GM21825 (cell line): Measurements from ENCODE around the gene SARS1.
"Not testable (repeated sequence)": the region's sequence is repeated elsewhere in the genome, so short reads cannot be mapped to it uniquely, and the experiment has no call there.

Experiments
- ATAC-seq: cut with Tn5 transposase; IDR thresholded peaks from one replicate; pipeline ENCODE4 v1.9.1; 2021; ENCODE audit warnings: mild to moderate bottlenecking, moderate library complexity; ENCODE audit not compliant: unreplicated experiment

The SARS1 gene

DNA sequence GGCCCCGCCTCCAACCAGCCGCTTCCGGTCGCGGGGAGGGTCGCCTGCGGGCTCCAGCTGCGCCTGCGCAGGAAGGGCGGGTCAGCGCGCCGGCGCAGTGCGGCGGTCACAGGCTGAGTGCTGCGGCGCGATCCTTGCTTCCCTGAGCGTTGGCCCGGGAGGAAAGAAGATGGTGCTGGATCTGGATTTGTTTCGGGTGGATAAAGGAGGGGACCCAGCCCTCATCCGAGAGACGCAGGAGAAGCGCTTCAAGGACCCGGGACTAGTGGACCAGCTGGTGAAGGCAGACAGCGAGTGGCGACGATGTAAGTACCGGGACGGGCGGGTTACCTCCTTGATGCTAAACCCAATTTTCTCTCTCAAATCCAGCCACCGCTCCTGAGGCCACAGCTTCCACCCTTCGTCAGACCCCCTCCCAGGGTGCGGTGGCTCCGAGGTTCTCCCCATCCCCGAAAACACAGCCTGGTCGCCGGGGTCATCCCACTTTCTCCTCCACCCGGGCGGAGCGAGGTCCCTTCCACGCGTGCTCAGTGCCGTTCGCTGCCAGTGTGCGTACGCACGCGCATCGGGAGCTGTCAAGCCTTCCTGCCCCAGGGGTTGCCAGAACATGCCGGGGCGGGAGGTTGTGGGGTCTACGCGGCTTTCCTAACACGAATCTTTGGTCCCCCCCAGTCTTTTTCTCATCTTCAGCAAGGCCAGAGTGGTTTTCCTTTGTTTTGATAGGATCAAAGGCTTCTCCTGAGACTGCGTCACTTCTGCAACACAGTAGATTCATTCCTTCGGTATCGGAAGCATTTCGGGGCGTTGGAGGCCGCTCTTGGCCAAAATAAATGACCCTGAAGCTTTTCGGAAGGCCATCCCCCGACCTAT is at the start of gene SARS1:
Gene SARS1, plus strand, starts transcription at position 95 of the 870 bp plus-strand sequence. Its CDS starts 75 bp downstream, at position 170.
- ATAC-seq, result peak; percentile 72

DNA sequence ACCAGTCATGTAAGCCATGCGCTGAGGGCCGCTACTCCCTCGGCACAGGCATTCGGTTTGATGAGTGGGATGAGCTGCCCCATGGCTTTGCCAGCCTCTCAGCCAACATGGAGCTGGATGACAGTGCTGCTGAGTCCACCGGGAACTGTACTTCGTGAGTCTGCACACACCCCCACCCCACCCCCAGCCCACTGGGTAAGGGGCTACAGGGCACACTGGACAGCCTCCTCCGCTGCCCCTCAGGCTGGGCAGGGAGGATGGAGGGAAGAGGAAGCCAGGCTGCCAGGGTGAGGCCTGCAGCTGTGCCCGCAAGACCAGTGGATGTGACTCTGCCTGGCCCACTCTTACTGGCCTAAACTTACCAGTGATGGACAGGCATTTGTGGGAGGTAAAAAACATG is 49.2 kb upstream of the SARS1 start:
- ATAC-seq, result no peak

- ATAC-seq, result peak; percentile 57
Observed at GRCh38 chr1:109167001-109167506, 46.7 kb upstream of the SARS1 start.

GRCh38 chr1:109170035-109170764 is 43.5 kb upstream of the SARS1 start:
- ATAC-seq, result no peak

- ATAC-seq, result no peak
Observed at GRCh38 chr1:109171646-109172045, 42.1 kb upstream of the SARS1 start.

DNA sequence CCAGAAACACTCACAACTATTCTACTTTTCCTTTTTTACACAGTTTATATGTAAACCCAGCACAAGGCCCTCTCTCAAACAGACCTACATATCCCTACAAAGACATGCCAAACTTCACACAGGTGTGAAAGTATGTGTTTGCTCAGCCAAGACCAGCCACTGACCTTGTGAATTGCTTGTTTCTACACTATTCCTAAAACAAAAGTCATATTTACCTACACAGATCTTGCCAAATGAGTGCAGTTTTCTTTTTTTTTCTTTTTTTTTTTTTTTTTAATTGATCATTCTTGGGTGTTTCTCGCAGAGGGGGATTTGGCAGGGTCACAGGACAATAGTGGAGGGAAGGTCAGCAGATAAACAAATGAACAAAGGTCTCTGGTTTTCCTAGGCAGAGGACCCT is 37.4 kb upstream of the SARS1 start:
- ATAC-seq, result not testable (repeated sequence)

DNA sequence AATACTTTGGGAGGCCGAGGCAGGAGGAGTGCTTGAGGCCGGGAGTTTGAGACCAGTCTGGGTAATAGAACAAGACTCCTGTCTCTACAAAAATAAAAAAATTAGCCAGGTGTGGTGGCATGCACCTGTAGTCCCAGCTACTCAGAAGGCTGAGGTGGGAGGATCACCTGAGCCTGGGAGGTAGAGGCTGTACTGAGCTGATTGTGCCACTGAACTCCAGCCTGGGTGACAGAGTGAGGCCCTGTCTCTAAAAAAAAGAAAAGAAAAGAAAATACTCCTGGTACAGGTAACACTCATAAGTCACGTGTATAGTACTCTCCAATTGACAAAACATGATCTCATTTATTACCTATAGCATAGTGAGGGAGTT is 33.0 kb upstream of the SARS1 start:
- ATAC-seq, result not testable (repeated sequence)

DNA sequence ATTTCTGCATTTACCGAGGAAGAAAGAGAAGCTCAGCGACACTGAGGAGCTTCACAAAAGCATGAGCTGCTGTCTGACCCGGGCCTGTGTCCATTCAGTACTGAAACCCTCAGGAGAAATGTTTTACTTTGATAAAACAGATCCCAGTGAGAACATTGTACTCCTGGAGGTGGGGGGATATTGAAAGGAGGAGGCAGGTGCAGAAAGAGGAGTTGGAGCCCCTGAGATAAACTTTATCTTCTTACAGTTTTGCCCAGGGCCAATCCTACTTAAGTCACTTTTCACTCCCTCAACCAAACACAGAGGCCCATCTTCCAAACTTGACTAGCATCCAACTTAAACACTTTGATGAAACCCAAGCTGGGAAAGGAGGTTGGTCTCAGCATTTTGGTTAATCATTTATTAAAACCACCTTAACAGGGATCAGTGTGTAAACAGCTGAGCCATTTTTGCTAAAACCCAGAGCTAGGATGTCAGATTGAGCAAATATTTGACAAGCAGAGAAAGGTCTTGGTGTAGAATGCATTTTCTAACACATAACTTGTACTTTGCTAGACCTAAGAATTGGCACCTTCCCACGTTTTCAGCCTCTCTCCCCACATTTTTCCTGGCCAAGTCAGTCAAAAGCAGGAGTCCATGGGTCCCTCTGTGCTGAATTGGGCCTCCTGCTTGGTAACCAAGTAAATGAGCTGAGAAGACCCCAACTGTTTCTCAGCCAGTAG is 32.5 kb upstream of the SARS1 start:
- ATAC-seq, result no peak

DNA sequence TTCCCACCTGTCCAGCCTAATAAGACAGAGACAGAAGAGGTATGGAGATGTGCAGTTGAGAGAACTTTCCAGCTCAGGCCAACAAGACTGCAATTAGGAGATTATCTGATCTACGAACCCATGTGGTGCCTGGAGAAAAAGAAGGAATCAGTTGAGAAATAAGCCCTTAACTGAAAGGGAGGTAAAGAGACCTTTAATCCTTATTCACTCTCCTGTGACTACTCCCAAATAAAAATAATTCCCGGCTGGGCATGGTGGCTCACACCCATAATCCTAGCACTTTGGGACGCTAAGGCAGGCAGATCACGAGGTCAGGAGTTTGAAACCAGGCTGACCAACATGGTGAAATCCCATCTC is 31.9 kb upstream of the SARS1 start:
- ATAC-seq, result no peak

- no peak for ATAC-seq
Observed at GRCh38 chr1:109183058-109183738, 30.5 kb upstream of the SARS1 start.

DNA sequence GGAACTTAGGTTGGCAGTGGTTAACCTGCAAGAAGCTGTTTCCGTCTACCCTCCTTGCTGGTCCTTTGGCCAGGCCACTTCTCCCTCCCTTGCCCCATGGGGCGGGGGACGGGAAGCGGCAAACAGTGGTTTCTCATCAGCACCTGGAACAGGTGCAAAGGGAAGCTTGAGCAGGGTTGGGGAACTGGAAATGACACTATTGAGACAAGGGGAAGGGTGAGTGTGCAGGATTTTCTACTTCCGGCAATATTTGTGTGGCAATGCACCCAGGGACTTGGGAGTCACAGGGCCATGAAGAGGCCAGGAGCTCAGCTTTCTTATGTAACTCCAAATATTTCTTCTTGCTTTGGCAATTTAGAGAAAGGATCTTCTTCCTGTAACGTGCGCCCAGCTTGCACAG is 29.0 kb upstream of the SARS1 start:
- no peak for ATAC-seq

DNA sequence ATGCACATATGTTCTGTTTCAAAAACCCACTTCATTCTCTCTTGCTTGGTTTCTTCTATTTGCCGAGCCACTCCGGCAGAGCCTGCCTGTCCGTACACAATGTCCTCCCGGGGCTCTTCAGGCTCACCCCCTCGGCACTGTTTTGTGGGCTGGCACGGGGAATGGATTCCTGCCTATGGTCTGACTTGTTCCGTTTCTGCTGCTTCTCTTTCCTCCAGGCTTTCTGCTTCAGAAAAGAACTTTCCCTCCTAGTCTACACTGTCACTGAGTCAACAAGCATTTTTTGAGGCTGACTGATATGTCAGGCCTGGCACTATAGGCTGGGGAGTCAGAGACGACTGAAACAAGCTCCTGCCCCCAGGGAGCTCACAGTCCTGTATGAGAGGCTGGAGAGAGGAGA is 28.4 kb upstream of the SARS1 start:
- no peak for ATAC-seq

GRCh38 chr1:109185990-109186732 is 27.6 kb upstream of the SARS1 start:
- no peak for ATAC-seq

DNA sequence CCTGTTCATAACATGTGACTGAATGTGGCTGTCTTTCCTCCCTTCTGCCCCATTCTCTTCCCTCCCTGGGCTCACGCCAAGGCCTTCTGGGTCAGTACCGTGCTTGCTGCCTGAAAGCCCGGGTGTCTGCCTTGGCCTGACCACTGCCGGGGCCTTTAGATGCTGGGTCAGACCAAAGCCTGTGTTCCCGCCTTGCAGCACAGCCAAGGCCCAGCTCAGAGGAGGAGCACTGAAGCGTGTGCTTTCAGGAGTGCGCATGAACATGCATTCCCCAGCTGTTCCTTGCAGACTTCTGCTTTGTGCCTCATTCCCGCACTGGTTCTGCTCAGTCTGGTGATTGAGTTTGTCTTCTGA is 27.0 kb upstream of the SARS1 start:
- no peak for ATAC-seq

GRCh38 chr1:109187127-109187526 is 26.6 kb upstream of the SARS1 start:
- no peak for ATAC-seq

GRCh38 chr1:109188200-109188599 is 25.5 kb upstream of the SARS1 start:
- no peak for ATAC-seq

GRCh38 chr1:109188781-109189180 is 24.9 kb upstream of the SARS1 start:
- no peak for ATAC-seq

DNA sequence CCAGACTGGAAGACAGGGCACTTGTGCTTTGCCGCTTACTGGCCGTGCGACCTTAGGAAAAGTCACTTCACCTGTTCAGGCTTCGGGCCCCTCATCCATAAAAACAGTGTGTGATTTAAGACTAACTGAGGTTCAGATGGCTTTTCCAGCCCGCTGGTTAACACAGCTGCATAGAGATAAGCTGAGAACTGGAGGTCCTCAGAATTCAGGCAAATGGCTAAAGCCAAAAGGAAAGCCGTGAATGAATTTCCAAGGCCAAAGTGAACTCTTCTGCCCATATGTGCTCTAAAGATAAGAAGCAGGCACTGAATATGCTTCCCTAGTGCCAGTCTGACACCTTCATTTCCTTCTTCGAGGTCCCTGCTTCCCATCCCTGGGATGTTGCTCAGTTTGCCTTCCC is 23.5 kb upstream of the SARS1 start:
- no peak for ATAC-seq

GRCh38 chr1:109191377-109191776 is 22.3 kb upstream of the SARS1 start:
- ATAC-seq, result no peak

DNA sequence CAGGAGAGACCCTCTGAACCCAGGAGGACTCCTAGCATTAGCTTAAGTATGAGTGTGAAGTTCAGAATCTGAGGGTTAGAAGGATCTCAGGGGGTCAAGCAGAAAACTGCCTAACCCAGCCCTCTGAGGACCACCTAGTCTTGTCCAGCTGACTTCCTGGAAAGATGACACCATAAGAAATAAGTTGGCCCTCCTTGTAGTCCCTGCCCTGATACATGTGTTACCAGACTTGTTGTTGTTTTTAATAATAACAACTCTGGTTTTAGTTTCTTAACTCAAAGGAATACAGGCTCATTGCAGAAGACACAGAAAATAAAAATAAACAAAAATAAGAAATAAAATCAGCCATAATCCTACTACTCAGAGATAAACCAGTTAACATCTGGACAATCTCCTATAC is 21.8 kb upstream of the SARS1 start:
- ATAC-seq, result no peak
